ENCODE measurements around the gene HPCAL4. TPM values are rescaled to one million over a fixed set of nuclear protein-coding genes. Genes with fewer than 3 reads are reported as not detected.

HPCAL4 gene
- total and polyA plus RNA-seq, 2 experiments from 2014 or later = 0.08 to 1.2 TPM

DNA sequence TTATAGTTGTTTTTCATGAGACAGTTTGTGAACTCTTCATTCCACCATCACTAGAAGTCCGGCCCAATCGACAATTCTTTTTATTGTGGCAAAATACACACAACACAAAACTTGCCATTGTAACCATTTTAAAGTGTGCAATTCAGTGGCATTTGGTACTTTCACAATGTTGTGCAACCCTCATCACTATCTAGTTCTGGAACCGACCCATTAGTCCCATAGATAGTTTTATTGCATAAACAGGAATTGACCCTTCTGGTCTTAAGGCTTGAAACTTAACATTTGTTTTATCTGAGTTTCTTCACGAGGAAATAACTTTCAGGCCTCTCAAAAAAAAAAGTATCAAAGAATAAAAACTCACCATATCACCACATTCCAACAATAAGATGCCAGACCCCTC, 38.6 kb upstream of the HPCAL4 start:
- H3K4me3 ChIP-seq = no peak overlapping the region
- no peak overlapping the region for H2AFZ ChIP-seq
- no peaks in the 10 kb centered on the region for H3K4me1 ChIP-seq (ENCODE audit: insufficient read depth)
- H3K36me3 Mint-ChIP-seq (ENCODE audit: low read depth) = no peaks in the 10 kb centered on the region
- peaks cover 100% of the 10 kb centered on the region for H3K27me3 ChIP-seq (ENCODE audit: insufficient read depth)
- no peak for DNase-seq (ENCODE audit: low spot score)
- no peak overlapping the region for H3K4me2 ChIP-seq
- H3K27ac Mint-ChIP-seq = no peak overlapping the region
- H3K79me2 ChIP-seq (replicated peaks; ENCODE audit: insufficient read depth) = no peaks in the 10 kb centered on the region
- TF ChIP-seq ZNF114 (CRISPR knock-in tag; IDR thresholded peaks at IDR 0.05) = no peak
- no peak for TF ChIP-seq JUNB (IDR thresholded peaks at IDR 0.05; ENCODE audit: unreplicated experiment)
- TF ChIP-seq CREB1 (CRISPR knock-in tag; IDR thresholded peaks at IDR 0.05; ENCODE audit: low read depth) = no peak
- TF ChIP-seq, protein P1, sequence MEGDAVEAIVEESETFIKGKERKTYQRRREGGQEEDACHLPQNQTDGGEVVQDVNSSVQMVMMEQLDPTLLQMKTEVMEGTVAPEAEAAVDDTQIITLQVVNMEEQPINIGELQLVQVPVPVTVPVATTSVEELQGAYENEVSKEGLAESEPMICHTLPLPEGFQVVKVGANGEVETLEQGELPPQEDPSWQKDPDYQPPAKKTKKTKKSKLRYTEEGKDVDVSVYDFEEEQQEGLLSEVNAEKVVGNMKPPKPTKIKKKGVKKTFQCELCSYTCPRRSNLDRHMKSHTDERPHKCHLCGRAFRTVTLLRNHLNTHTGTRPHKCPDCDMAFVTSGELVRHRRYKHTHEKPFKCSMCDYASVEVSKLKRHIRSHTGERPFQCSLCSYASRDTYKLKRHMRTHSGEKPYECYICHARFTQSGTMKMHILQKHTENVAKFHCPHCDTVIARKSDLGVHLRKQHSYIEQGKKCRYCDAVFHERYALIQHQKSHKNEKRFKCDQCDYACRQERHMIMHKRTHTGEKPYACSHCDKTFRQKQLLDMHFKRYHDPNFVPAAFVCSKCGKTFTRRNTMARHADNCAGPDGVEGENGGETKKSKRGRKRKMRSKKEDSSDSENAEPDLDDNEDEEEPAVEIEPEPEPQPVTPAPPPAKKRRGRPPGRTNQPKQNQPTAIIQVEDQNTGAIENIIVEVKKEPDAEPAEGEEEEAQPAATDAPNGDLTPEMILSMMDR (conservative IDR thresholded peaks at IDR 0.05; ENCODE audit: low read depth in 2 of 2) = no peak
- no peak for TF ChIP-seq ETS1 (IDR thresholded peaks at IDR 0.05)
- TF ChIP-seq NANOG (IDR thresholded peaks at IDR 0.05; ENCODE audit: borderline replicate concordance) = no peak
- TF ChIP-seq ZNF331 (CRISPR knock-in tag; IDR thresholded peaks at IDR 0.05; ENCODE audit: low read depth) = no peak
- no peak for TF ChIP-seq POLR2AphosphoS5 (IDR thresholded peaks at IDR 0.05; ENCODE audit: low read depth)
- no peak for TF ChIP-seq STAT1 (IDR thresholded peaks at IDR 0.05; ENCODE audit: unreplicated experiment)
- no peak for TF ChIP-seq EZH2 (IDR thresholded peaks at IDR 0.05; ENCODE audit: low read depth, unreplicated experiment)
- TF ChIP-seq REST (IDR thresholded peaks at IDR 0.05; ENCODE audit: unreplicated experiment) = no peak
- no peak for TF ChIP-seq ZNF462 (CRISPR knock-in tag; IDR thresholded peaks at IDR 0.05)
- TF ChIP-seq EZH2phosphoT487 (IDR thresholded peaks at IDR 0.05; ENCODE audit: unreplicated experiment) = no peak
- no peaks in the 10 kb centered on the region for H3K4me1 Mint-ChIP-seq
- no peak for ATAC-seq
- no peaks in the 10 kb centered on the region for H3F3A ChIP-seq (replicated peaks; ENCODE audit: low read depth)
- no peak overlapping the region for H3K4me3 Mint-ChIP-seq
- H4K20me1 ChIP-seq (replicated peaks; ENCODE audit: insufficient read depth) = no peaks in the 10 kb centered on the region; the same call in 1 of the 2 replicates
- H3K9me2 ChIP-seq (ENCODE audit: insufficient read depth) = no peaks in the 10 kb centered on the region
- H3K27me3 Mint-ChIP-seq (ENCODE audit: insufficient read depth, low read depth, poor library complexity) = peaks cover 66% of the 10 kb centered on the region
- no peak overlapping the region for H3K27ac ChIP-seq (ENCODE audit: low read depth)
- no peaks in the 10 kb centered on the region for H3K36me3 ChIP-seq (ENCODE audit: insufficient read depth)
- H3K9me3 Mint-ChIP-seq = no peaks in the 10 kb centered on the region

Data from GM23338 (cell line).